ENCODE results near the gene CELF2.

CELF2 gene

DNA sequence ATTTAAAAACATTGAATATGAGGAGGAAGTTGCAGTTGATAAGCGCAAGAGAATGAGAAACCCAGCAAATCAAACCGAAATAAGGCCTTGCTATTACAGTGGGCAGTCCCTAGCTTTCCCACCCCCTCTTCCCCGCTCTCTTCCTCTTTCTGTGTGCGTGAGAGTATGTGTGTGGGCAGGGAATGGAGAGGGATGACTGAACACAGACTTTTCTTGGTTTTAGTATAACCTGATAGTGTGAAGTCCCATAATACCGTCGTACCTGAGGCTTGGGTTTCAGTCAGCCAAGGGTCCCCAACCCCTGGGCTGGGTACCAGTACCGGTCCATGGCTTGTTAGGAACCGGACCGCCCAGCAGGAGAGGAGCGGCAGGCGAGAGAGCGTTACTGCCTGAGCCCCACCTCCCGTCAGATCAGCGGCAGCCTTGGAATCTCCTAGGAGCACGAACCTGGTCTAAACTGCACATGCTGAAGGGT, 255.3 kb downstream of the CELF2 start:
- DNase-seq, result peak; percentile 56
- H3K27me3 Mint-ChIP-seq, result no peaks in the 10 kb centered on the region
- peaks cover 89% of the 10 kb centered on the region for H3K36me3 Mint-ChIP-seq (ENCODE audit: low read depth)
- no peaks in the 10 kb centered on the region for H3K9me3 Mint-ChIP-seq
- H3K4me1 Mint-ChIP-seq (ENCODE audit: low read depth), result peaks cover 89% of the 10 kb centered on the region
- H3K27ac Mint-ChIP-seq, result peak overlapping the region; percentile 93
- no peak overlapping the region for H3K4me3 Mint-ChIP-seq

- H3K4me3 Mint-ChIP-seq, result no peak overlapping the region
- no peak for DNase-seq
- peak overlapping the region; percentile 93 for H3K27ac Mint-ChIP-seq
- H3K27me3 Mint-ChIP-seq, result no peaks in the 10 kb centered on the region
- H3K4me1 Mint-ChIP-seq (ENCODE audit: low read depth), result peaks cover 78% of the 10 kb centered on the region
- H3K36me3 Mint-ChIP-seq (ENCODE audit: low read depth), result peaks cover 74% of the 10 kb centered on the region
- no peaks in the 10 kb centered on the region for H3K9me3 Mint-ChIP-seq
Observed at GRCh38 chr10:11274452-11274851, 256.8 kb downstream of the CELF2 start.

- no peak overlapping the region for H3K4me3 Mint-ChIP-seq
- DNase-seq, result no peak
- H3K36me3 Mint-ChIP-seq (ENCODE audit: low read depth), result peaks cover 62% of the 10 kb centered on the region
- H3K4me1 Mint-ChIP-seq (ENCODE audit: low read depth), result peaks cover 71% of the 10 kb centered on the region
- no peaks in the 10 kb centered on the region for H3K9me3 Mint-ChIP-seq
- H3K27me3 Mint-ChIP-seq, result no peaks in the 10 kb centered on the region
- H3K27ac Mint-ChIP-seq, result peak overlapping the region; percentile 93
Observed at GRCh38 chr10:11275651-11276050, 258.0 kb downstream of the CELF2 start.

DNA sequence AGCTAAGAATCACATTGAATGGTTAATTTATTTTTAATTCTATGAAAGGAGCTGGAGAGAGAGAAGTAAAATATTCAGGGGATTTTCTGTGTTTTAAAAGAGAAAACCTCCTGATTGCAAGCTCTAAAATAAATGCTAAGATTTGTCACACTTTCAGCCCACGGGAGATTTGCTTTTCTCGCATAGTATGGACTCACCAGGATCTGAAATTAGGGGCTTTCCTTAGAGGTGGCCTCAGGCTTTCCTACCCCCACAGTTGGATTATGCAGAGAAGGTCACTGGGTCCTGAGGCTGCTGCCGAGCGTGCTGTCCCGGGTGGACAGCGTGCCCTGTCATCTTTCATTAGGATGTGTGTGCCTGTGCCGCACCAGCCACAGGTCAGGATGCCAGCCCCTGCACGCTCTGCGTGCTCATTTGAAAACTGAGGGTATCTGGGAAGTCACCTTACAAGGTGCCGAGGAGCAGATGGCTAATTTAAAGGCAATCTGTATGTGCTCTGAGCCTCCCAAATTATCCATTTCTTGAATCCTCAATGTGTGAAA, 258.8 kb downstream of the CELF2 start:
- Mint-ChIP-seq H3K4me3 (no peak overlapping the region), H3K27me3 (no peaks in the 10 kb centered on the region), H3K9me3 (no peaks in the 10 kb centered on the region), H3K36me3 (ENCODE audit: low read depth) (peaks cover 53% of the 10 kb centered on the region), H3K4me1 (ENCODE audit: low read depth) (peaks cover 68% of the 10 kb centered on the region), H3K27ac (peak overlapping the region; percentile 85)
- DNase-seq, result no peak

- Mint-ChIP-seq H3K4me3 (no peak overlapping the region), H3K36me3 (ENCODE audit: low read depth) (peaks cover 25% of the 10 kb centered on the region), H3K27ac (peak overlapping the region; percentile 73), H3K9me3 (no peaks in the 10 kb centered on the region), H3K4me1 (ENCODE audit: low read depth) (peaks cover 47% of the 10 kb centered on the region), H3K27me3 (no peaks in the 10 kb centered on the region)
- peak; percentile 26 for DNase-seq
Observed at GRCh38 chr10:11279314-11279713, 261.6 kb downstream of the CELF2 start.

DNA sequence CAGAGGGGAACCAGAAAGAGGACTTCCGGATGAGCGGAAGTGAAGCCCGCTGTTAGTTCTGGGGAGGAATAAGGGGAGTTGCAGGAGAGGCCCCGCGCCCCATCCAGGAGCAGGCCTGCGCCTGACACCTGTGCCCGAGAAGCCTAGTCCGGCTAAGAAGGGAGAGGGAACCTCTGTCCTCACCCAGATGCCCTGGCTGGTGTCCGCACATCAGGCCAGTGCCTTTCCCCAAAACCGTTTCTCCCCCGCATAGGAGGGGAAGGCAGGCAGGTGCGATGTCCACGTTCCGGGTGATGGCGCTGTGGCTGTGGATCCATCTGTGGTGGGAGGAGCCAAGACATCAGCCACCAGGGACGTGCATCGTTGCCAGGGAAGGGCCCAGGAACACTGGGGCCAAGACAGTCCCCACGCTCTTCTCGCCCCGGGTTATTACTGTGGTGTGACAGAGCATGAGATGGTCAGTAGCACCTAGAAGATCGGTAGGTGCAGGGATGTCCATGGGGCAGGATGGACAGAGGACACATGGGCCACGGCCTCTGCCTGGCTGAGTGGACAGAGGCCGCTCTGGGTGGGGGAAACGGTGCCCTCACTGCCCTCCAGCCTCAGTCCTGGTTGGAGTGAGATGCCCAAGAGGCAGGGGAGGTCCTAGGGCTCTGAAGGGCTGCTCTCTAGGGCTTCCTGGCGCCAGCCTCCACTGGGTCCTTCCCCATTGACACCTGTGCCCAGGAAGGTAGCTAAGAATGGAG, 262.7 kb downstream of the CELF2 start:
- H3K4me3 Mint-ChIP-seq, result no peak overlapping the region
- peak; percentile 26 for DNase-seq
- H3K27me3 Mint-ChIP-seq, result no peaks in the 10 kb centered on the region
- no peaks in the 10 kb centered on the region for H3K9me3 Mint-ChIP-seq
- H3K27ac Mint-ChIP-seq, result peak overlapping the region; percentile 82
- peaks cover 37% of the 10 kb centered on the region for H3K4me1 Mint-ChIP-seq (ENCODE audit: low read depth)
- peaks cover 15% of the 10 kb centered on the region for H3K36me3 Mint-ChIP-seq (ENCODE audit: low read depth)

- H3K27ac Mint-ChIP-seq, result no peak overlapping the region
- no peak overlapping the region for H3K4me3 Mint-ChIP-seq
- H3K9me3 Mint-ChIP-seq, result no peaks in the 10 kb centered on the region
- no peaks in the 10 kb centered on the region for H3K27me3 Mint-ChIP-seq
- peaks cover 15% of the 10 kb centered on the region for H3K36me3 Mint-ChIP-seq (ENCODE audit: low read depth)
- peaks cover 36% of the 10 kb centered on the region for H3K4me1 Mint-ChIP-seq (ENCODE audit: low read depth)
- DNase-seq, result peak; percentile 28
Observed at GRCh38 chr10:11282156-11282555, 264.5 kb downstream of the CELF2 start.

- Mint-ChIP-seq H3K4me1 (ENCODE audit: low read depth) (peaks cover 33% of the 10 kb centered on the region), H3K27ac (no peak overlapping the region), H3K4me3 (no peak overlapping the region), H3K9me3 (no peaks in the 10 kb centered on the region), H3K27me3 (no peaks in the 10 kb centered on the region), H3K36me3 (ENCODE audit: low read depth) (peaks cover 20% of the 10 kb centered on the region)
- DNase-seq, result peak; percentile 28
Observed at GRCh38 chr10:11282661-11283060, 265.0 kb downstream of the CELF2 start.

DNA sequence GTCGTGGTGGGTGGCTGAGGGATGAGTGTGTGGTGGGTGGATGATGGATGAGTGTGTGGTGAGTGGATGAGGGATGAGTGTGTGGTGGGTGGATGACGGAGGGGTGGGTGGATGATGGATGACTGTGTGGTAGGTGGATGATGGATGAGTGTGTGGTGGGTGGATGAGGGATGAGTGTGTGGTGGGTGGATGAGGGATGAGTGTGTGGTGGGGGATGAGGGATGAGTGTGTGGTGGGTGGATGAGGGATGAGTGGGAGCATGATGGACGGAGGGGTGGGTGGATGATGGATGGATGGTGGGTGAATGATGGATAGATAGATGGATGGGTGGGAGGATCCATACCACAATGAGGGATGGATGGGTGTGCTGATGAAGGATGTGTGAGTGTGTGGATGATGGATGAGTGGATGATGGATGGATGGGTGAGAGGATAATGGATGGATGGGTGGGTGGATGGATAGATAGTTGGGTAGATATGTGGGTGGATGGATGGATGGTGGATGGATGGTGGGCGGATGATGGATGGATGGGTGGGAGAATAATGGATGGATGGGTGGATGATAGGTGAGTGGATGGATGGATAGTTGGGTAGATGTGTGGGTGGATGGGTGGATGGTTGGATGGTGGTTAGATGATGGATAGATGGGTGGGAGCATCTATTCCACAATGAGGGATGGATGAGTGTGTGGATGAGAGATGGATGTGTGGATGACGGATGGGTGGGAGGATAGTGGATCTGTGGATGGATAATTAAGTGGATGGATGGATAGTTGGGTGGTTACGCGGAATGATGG, 266.8 kb downstream of the CELF2 start:
- Mint-ChIP-seq H3K4me3 (no peak overlapping the region), H3K9me3 (no peaks in the 10 kb centered on the region), H3K27ac (no peak overlapping the region), H3K27me3 (no peaks in the 10 kb centered on the region), H3K4me1 (ENCODE audit: low read depth) (peaks cover 36% of the 10 kb centered on the region), H3K36me3 (ENCODE audit: low read depth) (peaks cover 38% of the 10 kb centered on the region)
- no peak for DNase-seq

DNA sequence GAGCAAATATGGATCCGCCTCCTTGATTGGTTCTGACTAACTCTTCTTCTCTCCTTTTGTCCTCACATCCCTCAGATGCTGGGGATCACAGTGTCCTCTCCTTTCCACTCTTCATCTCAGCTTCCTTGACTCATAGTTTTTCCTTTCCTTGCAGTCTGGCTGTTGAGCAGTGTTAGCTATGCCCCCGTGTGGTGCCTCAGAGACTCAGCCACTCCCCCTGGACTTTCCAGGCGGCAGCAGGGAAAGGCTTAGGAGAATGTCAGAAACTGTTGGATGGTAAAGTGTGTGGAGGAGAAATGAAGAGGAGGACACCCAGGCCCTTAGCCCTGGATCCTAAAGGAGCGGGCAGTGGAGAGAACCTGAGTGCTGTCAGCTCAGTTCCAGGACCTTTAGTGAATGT, 267.5 kb downstream of the CELF2 start:
- H3K27me3 Mint-ChIP-seq, result no peaks in the 10 kb centered on the region
- H3K36me3 Mint-ChIP-seq (ENCODE audit: low read depth), result peaks cover 45% of the 10 kb centered on the region
- no peak overlapping the region for H3K4me3 Mint-ChIP-seq
- H3K27ac Mint-ChIP-seq, result no peak overlapping the region
- H3K4me1 Mint-ChIP-seq (ENCODE audit: low read depth), result peaks cover 40% of the 10 kb centered on the region
- DNase-seq, result no peak
- no peaks in the 10 kb centered on the region for H3K9me3 Mint-ChIP-seq

DNA sequence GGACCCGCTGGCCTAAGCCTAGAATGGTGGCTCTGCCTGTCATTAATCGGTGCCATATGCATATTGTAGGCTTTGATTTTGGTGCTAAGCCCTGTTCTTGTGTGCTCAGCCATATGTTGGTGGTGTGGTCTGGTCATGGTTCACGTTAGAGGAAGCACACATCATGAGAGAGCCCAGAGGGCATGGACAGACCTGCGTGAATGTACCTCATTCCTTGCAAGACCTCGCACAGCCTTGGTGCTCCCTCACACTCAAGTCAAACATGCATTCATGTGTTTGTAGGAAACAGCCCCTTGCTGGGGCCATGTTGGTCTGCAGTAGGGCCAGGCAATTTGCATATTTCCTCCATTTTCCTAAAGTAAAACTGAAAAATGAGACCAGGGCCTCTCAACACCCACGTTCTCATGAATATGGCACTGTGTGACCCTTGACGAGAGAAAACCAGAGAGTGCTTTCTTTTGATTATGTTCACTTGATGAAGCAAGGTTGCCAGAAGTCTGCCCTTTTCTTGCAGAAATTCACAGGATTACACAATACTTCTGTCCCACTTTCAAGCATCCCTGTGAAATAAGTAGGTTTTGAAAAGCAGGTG, 268.7 kb downstream of the CELF2 start:
- Mint-ChIP-seq H3K27ac (peak overlapping the region; percentile 91), H3K36me3 (ENCODE audit: low read depth) (peaks cover 57% of the 10 kb centered on the region)

GRCh38 chr10:11288302-11288701, 270.6 kb downstream of the CELF2 start:
- no peak for DNase-seq
- Mint-ChIP-seq H3K27me3 (no peaks in the 10 kb centered on the region), H3K4me1 (ENCODE audit: low read depth) (peaks cover 43% of the 10 kb centered on the region), H3K9me3 (no peaks in the 10 kb centered on the region), H3K4me3 (no peak overlapping the region), H3K36me3 (ENCODE audit: low read depth) (peaks cover 76% of the 10 kb centered on the region), H3K27ac (peak overlapping the region; percentile 69)

More for the DNA sequence above, 268.7 kb downstream of the CELF2 start:
- H3K4me3 Mint-ChIP-seq, result no peak overlapping the region
- H3K4me1 Mint-ChIP-seq (ENCODE audit: low read depth), result peaks cover 37% of the 10 kb centered on the region
- no peak for DNase-seq
- no peaks in the 10 kb centered on the region for H3K27me3 Mint-ChIP-seq
- H3K9me3 Mint-ChIP-seq, result no peaks in the 10 kb centered on the region

DNA sequence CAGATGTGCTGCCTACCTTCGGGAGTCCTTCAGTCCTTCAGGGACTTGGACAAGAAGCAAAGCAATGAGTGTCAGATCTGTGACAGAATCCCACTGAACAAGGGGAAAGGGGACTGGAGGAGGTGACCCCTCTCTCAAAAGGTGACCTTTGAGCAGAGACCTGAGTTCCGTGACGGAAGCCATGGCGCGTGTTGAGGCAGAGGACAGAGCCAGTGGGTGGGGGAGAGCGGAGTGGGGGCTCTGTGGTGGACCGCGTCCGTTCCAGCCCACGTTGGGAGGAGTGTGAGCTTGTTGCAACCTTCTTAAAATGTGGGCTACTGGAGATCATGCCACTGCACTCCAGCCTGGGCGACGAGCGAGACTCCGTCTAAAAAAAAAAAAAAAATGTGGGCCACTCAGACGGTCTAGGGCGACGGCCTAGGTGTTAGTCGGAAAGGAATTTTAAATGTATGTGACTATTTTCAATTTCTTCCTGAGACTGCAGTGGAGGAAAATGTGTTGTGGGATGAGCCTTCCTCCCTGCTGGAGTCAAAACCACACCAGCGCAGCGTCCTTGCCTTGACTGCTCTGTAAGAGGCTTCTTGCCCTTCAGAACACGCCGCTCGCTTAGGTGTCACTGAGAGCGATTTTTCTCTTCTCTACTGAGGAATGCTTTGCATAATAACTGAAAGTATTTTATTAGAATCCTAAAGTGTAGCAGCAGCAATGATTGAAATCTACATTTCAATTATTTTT, 272.7 kb downstream of the CELF2 start:
- Mint-ChIP-seq H3K4me1 (ENCODE audit: low read depth) (peaks cover 56% of the 10 kb centered on the region), H3K36me3 (ENCODE audit: low read depth) (peaks cover 96% of the 10 kb centered on the region), H3K4me3 (no peak overlapping the region), H3K9me3 (no peaks in the 10 kb centered on the region), H3K27me3 (no peaks in the 10 kb centered on the region), H3K27ac (peak overlapping the region; percentile 86)
- DNase-seq, result peak; percentile 28

All from activated T-cell treated with anti-CD3 and anti-CD28 coated beads, Interleukin-2, amount 50 U/mL, for 24 hours (primary cell).